Stimulated activated naive CD8-positive, alpha-beta T cell treated with anti-CD3 and anti-CD28 coated beads, Interleukin-15, Interleukin-2, amounts not matched to agents 100 ng/mL and 50 ng/mL, for 24 hours (primary cell): ENCODE measurements around the gene SPECC1L.
A peak's percentile ranks its signal among the peaks of the same experiment; 100 is the strongest.
"Not testable (repeated sequence)": the region's sequence is repeated elsewhere in the genome, so short reads cannot be mapped to it uniquely, and the experiment has no call there.

Experiments used
- H3K27ac Mint-ChIP-seq: one replicate; pipeline ENCODE4 v1.8.0; 2021; ENCODE audit warnings: mild to moderate bottlenecking, mixed read lengths
- H3K27me3 Mint-ChIP-seq: one replicate; pipeline ENCODE4 v1.8.0; 2021; ENCODE audit warnings: mixed read lengths
- H3K36me3 Mint-ChIP-seq: one replicate; pipeline ENCODE4 v1.8.0; 2021; ENCODE audit warnings: low read depth, mixed read lengths
- H3K4me1 Mint-ChIP-seq: one replicate; pipeline ENCODE4 v1.8.0; 2021; ENCODE audit warnings: low read depth, mixed read lengths
- H3K4me3 Mint-ChIP-seq: one replicate; pipeline ENCODE4 v1.8.0; 2021; ENCODE audit warnings: mild to moderate bottlenecking, mixed read lengths
- H3K9me3 Mint-ChIP-seq: one replicate; pipeline ENCODE4 v1.8.0; 2021; ENCODE audit warnings: mixed read lengths

Gene SPECC1L

GRCh38 chr22:24289741-24290163, 19.1 kb downstream of the SPECC1L start:
- Mint-ChIP-seq H3K27ac (peak overlapping the region; percentile 33), H3K36me3 (peaks cover 8% of the 10 kb centered on the region), H3K27me3 (no peaks in the 10 kb centered on the region), H3K4me3 (no peak overlapping the region), H3K9me3 (no peaks in the 10 kb centered on the region), H3K4me1 (peaks cover 58% of the 10 kb centered on the region)

- Mint-ChIP-seq H3K36me3 (peaks cover 8% of the 10 kb centered on the region), H3K4me3 (no peak overlapping the region), H3K27ac (no peak overlapping the region), H3K4me1 (peaks cover 51% of the 10 kb centered on the region), H3K9me3 (no peaks in the 10 kb centered on the region), H3K27me3 (no peaks in the 10 kb centered on the region)
These were observed 19.8 kb downstream of the SPECC1L start for GRCh38 chr22:24290459-24290858.

GRCh38 chr22:24291515-24292201, 21.0 kb downstream of the SPECC1L start:
- no peaks in the 10 kb centered on the region for H3K9me3 Mint-ChIP-seq
- no peak overlapping the region for H3K4me3 Mint-ChIP-seq
- peaks cover 44% of the 10 kb centered on the region for H3K4me1 Mint-ChIP-seq
- peak overlapping the region; percentile 36 for H3K27ac Mint-ChIP-seq
- peaks cover 8% of the 10 kb centered on the region for H3K36me3 Mint-ChIP-seq
- H3K27me3 Mint-ChIP-seq = no peaks in the 10 kb centered on the region

GRCh38 chr22:24292202-24292830, 21.7 kb downstream of the SPECC1L start:
- H3K27me3 Mint-ChIP-seq, H3K36me3 Mint-ChIP-seq, H3K4me3 Mint-ChIP-seq, H3K9me3 Mint-ChIP-seq: not testable (repeated sequence)
- Mint-ChIP-seq H3K4me1 (peaks cover 40% of the 10 kb centered on the region), H3K27ac (peak overlapping the region; percentile 36)

- not testable (repeated sequence) for H3K27me3 Mint-ChIP-seq, H3K27ac Mint-ChIP-seq, H3K36me3 Mint-ChIP-seq, H3K4me3 Mint-ChIP-seq, H3K9me3 Mint-ChIP-seq
- H3K4me1 Mint-ChIP-seq = peaks cover 44% of the 10 kb centered on the region
These were observed 24.3 kb downstream of the SPECC1L start for GRCh38 chr22:24294913-24295312.

- Mint-ChIP-seq H3K36me3 (peaks cover 26% of the 10 kb centered on the region), H3K4me1 (peaks cover 52% of the 10 kb centered on the region)
- not testable (repeated sequence) for H3K9me3 Mint-ChIP-seq, H3K27ac Mint-ChIP-seq, H3K27me3 Mint-ChIP-seq, H3K4me3 Mint-ChIP-seq
These were observed 28.0 kb downstream of the SPECC1L start for GRCh38 chr22:24298497-24299155.

- H3K4me3 Mint-ChIP-seq, H3K27ac Mint-ChIP-seq, H3K27me3 Mint-ChIP-seq, H3K9me3 Mint-ChIP-seq: not testable (repeated sequence)
- Mint-ChIP-seq H3K36me3 (peaks cover 40% of the 10 kb centered on the region), H3K4me1 (peaks cover 67% of the 10 kb centered on the region)
These were observed 29.9 kb downstream of the SPECC1L start for GRCh38 chr22:24300522-24300921.

GRCh38 chr22:24302591-24302990, 32.0 kb downstream of the SPECC1L start:
- Mint-ChIP-seq H3K4me3 (no peak overlapping the region), H3K36me3 (peaks cover 54% of the 10 kb centered on the region), H3K27ac (no peak overlapping the region), H3K27me3 (no peaks in the 10 kb centered on the region), H3K9me3 (no peaks in the 10 kb centered on the region), H3K4me1 (peaks cover 73% of the 10 kb centered on the region)

- H3K36me3 Mint-ChIP-seq = peaks cover 54% of the 10 kb centered on the region
These were observed 32.4 kb downstream of the SPECC1L start for GRCh38 chr22:24303007-24303406.

GRCh38 chr22:24304062-24304675, 33.5 kb downstream of the SPECC1L start:
- no peak overlapping the region for H3K4me3 Mint-ChIP-seq
- H3K4me1 Mint-ChIP-seq = peaks cover 69% of the 10 kb centered on the region
- H3K36me3 Mint-ChIP-seq = peaks cover 62% of the 10 kb centered on the region
- H3K27me3 Mint-ChIP-seq = no peaks in the 10 kb centered on the region
- no peak overlapping the region for H3K27ac Mint-ChIP-seq
- H3K9me3 Mint-ChIP-seq = no peaks in the 10 kb centered on the region

More at GRCh38 chr22:24303007-24303406, 32.4 kb downstream of the SPECC1L start:
- no peaks in the 10 kb centered on the region for H3K27me3 Mint-ChIP-seq
- no peak overlapping the region for H3K4me3 Mint-ChIP-seq
- no peak overlapping the region for H3K27ac Mint-ChIP-seq
- no peaks in the 10 kb centered on the region for H3K9me3 Mint-ChIP-seq
- H3K4me1 Mint-ChIP-seq = peaks cover 73% of the 10 kb centered on the region

GRCh38 chr22:24305260-24305692, 34.6 kb downstream of the SPECC1L start:
- no peaks in the 10 kb centered on the region for H3K9me3 Mint-ChIP-seq
- no peak overlapping the region for H3K4me3 Mint-ChIP-seq
- peaks cover 59% of the 10 kb centered on the region for H3K4me1 Mint-ChIP-seq
- peaks cover 65% of the 10 kb centered on the region for H3K36me3 Mint-ChIP-seq
- peak overlapping the region; percentile 22 for H3K27ac Mint-ChIP-seq
- no peaks in the 10 kb centered on the region for H3K27me3 Mint-ChIP-seq

- no peak overlapping the region for H3K4me3 Mint-ChIP-seq
These were observed 40.3 kb downstream of the SPECC1L start for GRCh38 chr22:24310969-24311368.

GRCh38 chr22:24315367-24315966, 44.8 kb downstream of the SPECC1L start:
- no peaks in the 10 kb centered on the region for H3K27me3 Mint-ChIP-seq
- no peaks in the 10 kb centered on the region for H3K4me1 Mint-ChIP-seq
- H3K4me3 Mint-ChIP-seq = no peak overlapping the region
- peaks cover 51% of the 10 kb centered on the region for H3K36me3 Mint-ChIP-seq
- H3K27ac Mint-ChIP-seq = no peak overlapping the region
- no peaks in the 10 kb centered on the region for H3K9me3 Mint-ChIP-seq

More at GRCh38 chr22:24310969-24311368, 40.3 kb downstream of the SPECC1L start:
- Mint-ChIP-seq H3K27ac (no peak overlapping the region), H3K9me3 (no peaks in the 10 kb centered on the region), H3K36me3 (peaks cover 63% of the 10 kb centered on the region), H3K27me3 (no peaks in the 10 kb centered on the region), H3K4me1 (peaks cover 11% of the 10 kb centered on the region)

- not testable (repeated sequence) for H3K4me3 Mint-ChIP-seq, H3K27ac Mint-ChIP-seq, H3K27me3 Mint-ChIP-seq, H3K4me1 Mint-ChIP-seq, H3K9me3 Mint-ChIP-seq
- peaks cover 53% of the 10 kb centered on the region for H3K36me3 Mint-ChIP-seq
These were observed 45.6 kb downstream of the SPECC1L start for GRCh38 chr22:24316264-24316663.

GRCh38 chr22:24317511-24317910, 46.9 kb downstream of the SPECC1L start:
- H3K4me1 Mint-ChIP-seq, H3K4me3 Mint-ChIP-seq, H3K27me3 Mint-ChIP-seq, H3K27ac Mint-ChIP-seq, H3K9me3 Mint-ChIP-seq: not testable (repeated sequence)
- H3K36me3 Mint-ChIP-seq = peaks cover 58% of the 10 kb centered on the region
